ENCODE measurements around the gene SNAPC4. TPM values are rescaled to one million over a fixed set of nuclear protein-coding genes. Genes with fewer than 3 reads are reported as not detected.
"Not testable (repeated sequence)": the region's sequence is repeated elsewhere in the genome, so short reads cannot be mapped to it uniquely, and the experiment has no call there.

The SNAPC4 gene
- total and polyA plus RNA-seq, 2 of the 8 experiments (the other 6 are each of a cell fraction or from before 2014, with no cell fraction given), result 6.9 to 18.1 TPM

GRCh38 chr9:136352682-136353081 is 47.3 kb downstream of the SNAPC4 start (continued):
- TF ChIP-seq MAFK (IDR thresholded peaks at IDR 0.05; ENCODE audit: low read depth, low read length), result no peak

GRCh38 chr9:136351868-136352267 is 48.1 kb downstream of the SNAPC4 start:
- H2BK120ac ChIP-seq (replicated peaks; ENCODE audit: low read depth, low read length); H3K4me2 ChIP-seq (ENCODE audit: insufficient read depth in 1 of 2, low read depth in 2 of 2, low read length in 2 of 2); H4K91ac ChIP-seq (replicated peaks; ENCODE audit: insufficient read length, low read length); H2AK5ac ChIP-seq (ENCODE audit: low read depth, low read length); H3K27me3 ChIP-seq (replicated peaks in 1 of 4; ENCODE audit: control insufficient read depth in 3 of 4, extremely low read depth in 1 of 4, insufficient read depth in 3 of 4, low read length in 3 of 4); H3K36me3 ChIP-seq (ENCODE audit: control insufficient read depth in 2 of 4, insufficient read depth in 4 of 4, low read length in 3 of 4); H3K27ac ChIP-seq (ENCODE audit: low read depth, low read length); FAIRE-seq; H2BK5ac ChIP-seq (ENCODE audit: low read depth, low read length); H3K56ac ChIP-seq (replicated peaks; ENCODE audit: insufficient read length, low read depth, low read length); H4K20me1 ChIP-seq (replicated peaks in 1 of 2; ENCODE audit: control insufficient read depth in 1 of 2, insufficient read depth in 2 of 2, low read length in 2 of 2); H4K8ac ChIP-seq (ENCODE audit: extremely low read depth, insufficient read depth, low read length); H3K18ac ChIP-seq (ENCODE audit: extremely low read depth, low read length); POLR2A ChIA-PET (ENCODE audit: partially characterized antibody); H2BK15ac ChIP-seq (ENCODE audit: low read length); H3K14ac ChIP-seq (ENCODE audit: insufficient read length); H3K79me2 ChIP-seq (ENCODE audit: control insufficient read depth in 1 of 2, insufficient read depth in 2 of 2, low read length in 2 of 2); H3K4ac ChIP-seq (replicated peaks; ENCODE audit: insufficient read length, low read depth, low read length); H3K4me3 ChIP-seq (ENCODE audit: extremely low read depth in 1 of 4, insufficient read depth in 2 of 4, low read depth in 3 of 4, low read length in 4 of 4); H3K79me1 ChIP-seq (ENCODE audit: low read depth, low read length); H4K5ac ChIP-seq (ENCODE audit: insufficient read length, low read depth, low read length); DNase-seq (ENCODE audit: low read depth in 1 of 2, low spot score in 2 of 2); H3K23me2 ChIP-seq (ENCODE audit: low read depth, low read length); H2BK12ac ChIP-seq (ENCODE audit: low read depth, low read length); H3K9me3 ChIP-seq (ENCODE audit: insufficient read depth in 2 of 2, low read depth in 1 of 2, low read length in 1 of 2); H2AFZ ChIP-seq (ENCODE audit: low read length); H2BK20ac ChIP-seq (ENCODE audit: low read length); H3K23ac ChIP-seq (ENCODE audit: insufficient read length); H3K9ac ChIP-seq (replicated peaks in 1 of 4; ENCODE audit: extremely low read depth in 1 of 4, low read depth in 3 of 4, low read length in 3 of 4); H3K4me1 ChIP-seq (replicated peaks in 1 of 4; ENCODE audit: control insufficient read depth in 3 of 4, insufficient read depth in 4 of 4, low read length in 3 of 4): not testable (repeated sequence)
- 87% methylated on average over 3 of the region's 24 CpGs; no CpG with 5 or more reads in 1 of the 2 experiments for WGBS, 2 experiments (ENCODE audit: extremely low coverage in 1 of 2, insufficient coverage in 1 of 2, insufficient read length in 1 of 2, insufficient replicate concordance in 2 of 2, low coverage in 1 of 2, low lambda C conversion rate in 2 of 2, missing lambda C conversion rate in 1 of 2)
- CTCF ChIA-PET (ENCODE audit: partially characterized antibody), result interaction anchor here (0.6 to 1.2 kb wide), 2 partner anchors 12 to 98 kb away, joined by 3 to 4 read pairs; no protein-coding TSS in a partner anchor
